HG03175 (cell line): ENCODE results near the gene ALAD.
"Not testable (repeated sequence)": the region's sequence is repeated elsewhere in the genome, so short reads cannot be mapped to it uniquely, and the experiment has no call there.

Source experiments
- ATAC-seq: cut with Tn5 transposase; IDR thresholded peaks from one replicate; pipeline ENCODE4 v1.9.1; 2021; ENCODE audit warnings: mild to moderate bottlenecking, moderate library complexity; ENCODE audit not compliant: unreplicated experiment

The ALAD gene

DNA sequence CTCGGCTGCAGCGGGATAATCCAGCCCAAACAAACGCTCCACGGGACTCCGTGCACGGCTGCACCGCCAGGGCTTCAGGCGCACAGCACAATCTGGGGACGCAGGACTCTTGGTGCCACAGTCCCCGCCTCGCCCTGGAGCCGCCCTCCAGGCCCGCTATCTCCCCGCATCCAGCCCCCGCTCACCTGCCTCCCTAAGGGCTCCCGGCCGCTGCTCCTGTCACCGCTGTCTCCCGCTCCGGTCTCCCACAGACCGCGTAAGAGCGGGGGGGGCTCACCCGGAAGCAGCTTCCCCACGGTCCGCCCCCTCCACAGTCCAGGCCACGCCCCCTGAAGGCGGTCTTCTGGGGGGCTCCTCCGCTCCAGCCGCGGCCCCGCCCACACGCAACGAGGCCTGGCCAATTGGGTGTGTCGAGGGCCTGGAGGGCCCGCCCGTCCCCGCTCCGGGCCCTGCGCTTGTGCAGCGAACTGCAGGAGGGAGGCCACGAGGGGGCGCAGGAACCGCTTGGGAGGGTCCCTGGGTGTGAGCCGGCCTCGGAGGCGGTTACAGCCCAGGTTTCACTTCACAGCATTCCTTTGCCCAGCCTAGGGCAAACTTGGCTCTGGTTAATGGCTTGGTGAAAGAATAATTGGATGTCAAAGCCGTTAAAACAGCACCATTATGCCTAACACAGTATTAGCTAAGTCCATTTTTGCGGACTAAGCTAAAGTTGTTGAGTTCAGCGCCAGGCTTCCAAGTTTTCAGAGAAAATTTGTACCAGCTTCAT lies at the start of gene ALAD:
TSS of gene ALAD (minus strand) at position 258 of the 766 bp plus-strand sequence. CDS start 7,725 bp downstream, outside the sequence.
- peak; percentile 99 for ATAC-seq

DNA sequence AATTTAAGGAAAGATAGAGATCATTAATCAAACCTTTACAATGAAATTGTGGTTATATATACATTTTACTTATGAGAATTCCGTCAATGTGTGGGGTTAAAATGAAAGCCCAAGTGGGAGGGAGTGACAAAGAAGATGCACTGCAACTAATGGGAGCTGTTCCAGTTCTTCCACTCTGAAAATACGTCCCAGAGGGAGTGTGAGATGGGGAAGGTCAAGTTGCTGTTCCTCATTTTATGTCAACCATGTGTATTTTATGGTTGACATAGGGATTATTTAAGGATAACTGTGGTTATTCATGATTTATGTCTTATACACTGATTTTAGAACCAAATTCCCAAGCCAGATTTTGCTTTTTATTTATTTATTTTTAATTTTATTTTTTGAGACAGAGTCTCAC lies 48.3 kb upstream of the ALAD start:
- ATAC-seq: no peak

DNA sequence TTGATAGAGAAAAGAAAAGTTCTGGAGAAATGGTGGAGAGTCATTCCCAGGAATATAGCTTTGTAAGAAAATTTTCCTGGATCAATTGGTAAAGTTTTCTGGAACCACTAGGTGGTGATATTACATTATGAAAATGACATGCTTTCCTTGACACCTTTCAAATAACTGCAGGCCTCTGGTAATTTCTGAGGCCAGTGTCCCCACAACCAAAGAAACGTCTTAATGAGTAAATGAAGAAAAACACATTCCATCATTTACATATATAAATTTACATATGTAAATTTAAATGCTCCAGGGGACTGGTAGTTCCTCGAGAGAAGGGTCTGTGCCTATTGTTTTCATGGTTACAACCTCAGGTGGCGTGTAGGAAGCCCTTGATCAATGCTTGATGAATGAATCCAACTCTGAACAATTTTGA lies 45.2 kb upstream of the ALAD start:
- no peak for ATAC-seq

DNA sequence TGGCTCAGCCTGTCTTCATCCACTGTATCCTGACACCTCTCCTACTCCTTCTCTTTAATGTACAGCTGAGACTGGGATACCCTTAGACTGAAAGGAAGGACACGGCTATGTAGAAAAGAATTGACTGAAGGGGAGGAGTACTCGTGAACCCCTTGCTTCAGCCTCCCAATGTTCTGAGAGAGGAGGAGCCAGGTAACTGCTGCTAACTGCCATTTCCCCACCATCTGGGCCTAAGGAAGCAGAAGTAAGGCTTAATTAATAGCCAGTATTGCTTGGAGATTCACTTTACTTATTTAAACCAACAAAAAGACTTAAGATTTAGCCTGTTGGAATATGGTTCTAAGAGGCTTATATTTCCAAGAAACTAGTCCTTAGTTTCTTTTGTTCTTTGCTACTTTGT lies 43.7 kb upstream of the ALAD start:
- no peak for ATAC-seq

DNA sequence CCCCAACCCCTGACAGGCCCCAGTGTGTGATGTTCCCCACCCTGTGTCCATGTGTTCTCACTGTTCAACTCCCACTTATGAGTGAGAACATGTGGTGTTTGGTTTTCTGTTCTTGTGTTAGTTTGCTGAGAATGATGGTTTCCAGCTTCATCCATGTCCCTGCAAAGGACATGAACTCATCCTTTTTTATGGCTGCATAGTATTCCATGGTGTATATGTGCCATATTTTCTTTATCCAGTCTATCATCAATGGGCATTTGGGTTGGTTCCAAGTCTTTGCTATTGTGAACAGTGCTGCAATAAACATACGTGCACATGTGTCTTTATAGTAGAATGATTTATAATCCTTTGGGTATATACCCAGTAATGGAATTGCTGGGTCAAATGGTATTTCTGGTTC lies 36.6 kb upstream of the ALAD start:
- not testable (repeated sequence) for ATAC-seq

DNA sequence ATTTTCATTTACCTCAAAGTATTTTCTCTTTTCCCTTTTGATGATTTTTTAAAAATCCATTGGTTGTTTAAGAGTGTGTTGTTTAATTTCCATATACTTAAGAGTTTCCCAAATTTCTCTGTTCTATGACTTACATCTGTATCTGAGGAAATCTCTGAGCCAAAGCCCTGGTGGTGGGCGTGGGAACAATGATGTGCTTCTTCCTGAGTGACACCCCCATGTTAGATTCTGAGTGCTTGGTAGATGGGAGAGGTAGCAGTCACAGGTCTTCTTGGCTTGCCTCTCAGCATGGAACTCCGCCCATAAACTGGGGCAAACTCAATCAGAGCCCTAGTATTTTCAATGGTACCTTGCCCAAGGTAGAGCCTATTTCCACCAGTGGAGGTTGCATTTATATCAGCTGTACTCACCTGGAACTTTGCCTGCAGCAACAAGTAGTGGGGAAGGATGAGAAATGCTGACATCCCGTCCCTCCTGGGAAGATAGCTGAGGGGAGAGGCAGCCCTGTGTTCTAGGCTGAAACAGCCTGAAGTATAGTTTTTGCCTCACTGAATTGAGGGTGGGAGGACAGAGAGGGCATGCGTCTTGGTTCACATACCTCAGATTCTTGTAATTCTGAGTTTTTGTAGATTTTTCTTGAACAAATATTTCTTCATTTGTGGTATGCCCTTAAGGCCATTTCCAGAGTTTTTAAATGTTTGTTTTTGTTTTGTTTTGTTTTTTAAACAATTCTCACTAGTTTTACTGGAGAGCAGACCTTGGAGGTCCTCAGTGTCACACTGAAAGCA lies 35.8 kb upstream of the ALAD start:
- no peak for ATAC-seq

DNA sequence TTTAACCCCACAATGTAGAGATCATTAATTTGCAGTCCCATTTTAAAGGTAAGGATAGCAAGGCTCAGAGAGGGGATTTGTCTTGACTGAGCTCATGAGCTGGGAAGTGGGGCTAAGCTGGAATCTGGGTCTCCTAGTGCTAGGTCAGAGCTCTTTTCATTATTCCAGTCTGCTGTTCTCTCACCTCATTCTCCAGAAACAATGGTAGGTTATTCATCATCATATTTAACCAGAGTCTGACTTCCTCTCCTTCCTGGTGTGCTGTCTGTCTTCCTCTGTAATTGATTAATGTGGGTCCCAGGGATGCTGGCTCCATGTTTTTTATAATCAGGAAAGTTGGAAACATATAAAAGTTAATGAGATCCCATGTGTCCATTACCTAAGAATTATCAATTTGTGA lies 30.1 kb upstream of the ALAD start:
- ATAC-seq: no peak

DNA sequence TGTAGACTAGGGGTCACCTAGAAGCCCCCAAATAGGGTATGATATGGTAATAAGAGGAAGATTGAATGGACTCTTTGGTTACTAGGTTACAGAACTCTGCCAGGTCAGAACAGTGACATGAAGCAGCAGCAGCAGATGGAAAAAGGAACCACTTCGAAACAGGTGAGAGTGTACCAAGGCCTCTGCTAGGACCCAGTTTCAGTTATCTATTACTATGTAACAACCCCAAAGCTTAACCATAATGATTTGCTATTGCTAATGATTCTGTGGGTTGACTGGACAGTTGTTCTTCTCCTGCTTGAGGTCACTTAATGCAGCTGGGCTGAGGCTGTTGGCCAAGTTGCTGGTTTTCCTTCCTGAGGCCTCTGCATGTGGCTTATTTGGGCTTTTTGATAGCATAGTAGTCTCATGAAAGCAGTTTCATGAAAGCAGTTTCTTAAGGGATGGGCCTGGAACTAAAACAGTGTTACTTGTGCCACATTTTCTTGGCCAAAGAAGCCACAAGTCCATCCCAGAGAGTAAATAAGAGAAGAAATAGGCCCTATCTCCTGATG lies 27.1 kb upstream of the ALAD start:
- peak; percentile 57 for ATAC-seq

DNA sequence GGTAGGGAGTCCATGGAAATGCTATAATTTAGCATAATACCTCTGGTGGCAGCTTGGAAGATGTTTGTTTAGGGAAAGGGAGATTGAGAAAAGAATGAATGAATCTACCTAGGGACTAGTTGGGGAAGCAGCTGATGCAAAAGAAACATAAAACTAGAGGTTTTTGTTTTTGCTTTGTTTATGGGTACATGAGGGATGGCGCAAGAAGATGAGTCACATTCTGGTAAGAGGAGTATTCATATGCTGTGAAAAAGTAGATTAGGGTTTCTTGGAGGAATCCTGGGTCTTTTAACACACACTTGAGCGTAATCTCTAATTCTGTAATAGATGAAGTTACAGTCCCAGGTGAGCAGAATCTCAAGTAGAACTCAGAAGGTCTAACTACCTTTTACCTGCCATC lies 26.5 kb upstream of the ALAD start:
- no peak for ATAC-seq

DNA sequence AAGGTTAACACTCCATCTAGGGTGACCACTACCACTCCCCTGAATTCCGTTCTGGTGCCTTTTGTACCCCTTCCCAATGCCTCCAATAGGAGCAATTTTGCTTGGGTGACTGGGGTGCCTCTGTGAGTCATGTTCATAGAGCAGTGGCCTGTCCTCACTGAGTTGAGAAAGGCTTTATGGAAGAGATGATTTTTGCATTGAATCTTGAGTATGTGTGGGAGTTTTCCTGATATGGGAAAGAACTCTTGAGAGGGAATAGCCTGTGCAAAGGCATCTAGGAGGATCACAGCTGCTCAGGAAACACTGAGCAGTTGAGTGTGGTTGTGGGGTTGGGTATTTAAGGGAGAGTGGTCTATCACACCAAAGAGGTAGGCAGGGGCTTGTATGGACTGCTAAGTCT lies 25.6 kb upstream of the ALAD start:
- no peak for ATAC-seq

DNA sequence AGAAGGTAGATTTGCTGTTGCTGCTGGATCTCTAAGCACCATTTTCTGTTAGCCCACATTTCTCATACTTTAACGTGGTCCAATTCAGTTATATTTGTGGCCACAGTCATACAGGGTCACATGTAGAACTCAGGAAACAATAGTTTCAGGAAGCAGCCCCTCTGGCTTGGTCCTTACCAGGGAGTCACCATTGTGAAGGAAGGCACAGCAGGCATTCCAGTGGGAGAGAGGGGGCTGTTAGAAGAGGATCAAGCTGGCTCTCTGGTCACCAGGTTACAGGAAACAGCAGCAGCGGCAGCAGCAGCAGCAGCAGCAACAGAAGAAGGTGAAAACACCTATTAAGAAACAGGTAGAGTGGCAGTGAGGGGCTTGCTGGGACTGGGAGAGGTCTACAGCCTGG lies 24.0 kb upstream of the ALAD start:
- ATAC-seq: no peak

DNA sequence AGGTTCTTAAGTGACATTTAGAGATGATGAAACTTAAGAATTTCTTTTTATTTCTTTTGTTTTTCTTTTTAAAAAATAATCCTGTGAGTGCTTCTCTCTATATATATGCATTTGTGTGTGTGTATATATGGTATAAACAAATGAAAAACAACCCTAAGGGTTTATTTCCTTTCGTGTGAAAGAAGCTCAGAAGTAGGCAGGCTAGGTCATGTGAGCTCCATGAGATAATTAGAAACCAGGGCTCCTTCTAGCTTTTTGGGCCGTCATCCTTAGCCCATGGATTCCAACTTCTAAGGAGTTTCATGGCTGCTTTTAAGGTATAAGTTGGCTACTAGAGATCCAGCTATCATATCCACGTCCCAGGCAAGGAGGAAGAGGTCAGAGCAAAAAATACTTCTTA lies 20.6 kb upstream of the ALAD start:
- no peak for ATAC-seq

DNA sequence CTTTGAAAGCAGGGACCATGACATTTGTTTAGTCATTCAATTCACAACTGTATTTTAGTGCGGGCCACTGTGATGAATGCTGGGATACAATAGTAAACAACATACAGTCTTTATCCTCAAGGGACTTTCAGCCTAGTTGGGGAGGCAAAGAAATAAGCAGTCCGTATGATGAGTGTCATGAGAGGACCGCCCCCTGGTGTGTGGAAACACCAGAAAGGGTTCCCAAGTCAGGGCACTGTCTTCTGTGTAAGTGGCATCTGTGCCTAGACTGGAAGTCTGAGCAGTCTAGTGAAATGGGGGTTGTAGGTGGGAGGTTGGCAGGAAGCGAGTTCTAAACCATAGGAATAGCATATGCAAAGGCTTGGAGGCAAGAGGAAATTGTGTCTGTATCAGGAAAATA lies 16.3 kb upstream of the ALAD start:
- ATAC-seq: no peak

DNA sequence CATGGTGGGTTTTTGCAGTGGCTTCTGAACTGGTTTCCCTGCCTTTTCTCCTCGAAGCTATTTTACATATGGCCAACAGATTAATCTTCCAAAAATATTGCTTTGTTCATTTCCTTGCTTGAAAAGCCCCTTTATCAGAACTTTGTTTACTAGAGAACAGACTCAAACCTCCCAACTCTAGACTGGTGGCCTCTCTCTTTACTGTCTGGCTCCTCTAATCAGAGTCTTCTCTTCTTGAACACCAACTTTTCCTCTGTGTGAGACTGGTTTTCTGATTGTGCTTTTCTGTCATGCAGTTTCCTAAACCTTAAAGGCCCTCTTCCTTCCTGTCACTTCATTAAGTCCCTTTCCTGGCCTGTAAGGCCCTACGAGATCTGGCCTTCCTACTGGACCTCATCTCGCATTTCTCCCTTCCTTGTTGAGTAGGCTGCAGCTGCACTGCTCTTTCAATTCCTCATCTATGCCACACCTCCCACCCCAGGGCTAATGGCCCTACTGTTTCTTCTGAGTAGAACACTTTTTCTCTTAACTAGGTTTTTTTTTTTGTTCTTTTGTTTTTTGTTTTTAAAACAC lies 15.2 kb upstream of the ALAD start:
- peak; percentile 98 for ATAC-seq

DNA sequence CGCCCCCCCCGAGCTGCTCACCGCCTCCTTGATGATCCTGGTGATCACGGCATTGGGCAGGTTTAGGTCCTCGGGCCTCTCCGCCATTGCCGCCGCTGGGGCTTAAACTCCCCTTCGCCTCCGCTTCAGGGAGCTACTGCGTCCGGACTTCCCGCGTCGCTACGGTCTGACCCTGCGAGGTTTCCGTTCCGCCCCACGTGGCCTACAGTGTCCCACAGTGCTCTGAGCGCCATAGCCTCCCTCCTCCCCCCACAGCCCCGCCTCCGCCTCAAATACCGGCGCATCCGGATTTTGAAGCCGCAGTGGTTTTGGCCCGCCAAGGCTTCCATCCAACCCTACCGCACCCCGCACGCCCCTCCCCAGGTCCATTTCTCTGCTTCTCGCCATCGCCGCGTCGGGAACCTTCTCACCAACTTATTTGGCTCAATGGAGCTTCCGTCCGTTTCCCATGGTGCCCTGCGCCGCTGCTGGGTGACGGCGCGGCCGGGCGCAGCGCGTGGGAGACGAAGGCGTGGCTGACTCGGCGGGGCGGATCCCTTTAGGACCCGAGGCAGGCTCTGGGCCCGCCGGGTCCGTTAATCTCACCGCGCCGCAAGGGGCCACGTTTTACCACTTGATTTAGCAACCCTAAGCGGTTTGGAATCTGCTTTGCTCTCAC lies 9.3 kb upstream of the ALAD start, which contains the start of the genes C9orf43 and POLE3:
TSS of gene C9orf43 (plus strand) at position 541 of the 658 bp plus-strand sequence. CDS start 2,747 bp downstream, outside the sequence.
TSS of gene POLE3 (minus strand) at position 469 of the 658 bp plus-strand sequence. CDS start at position 87, 382 bp downstream.
- ATAC-seq: peak; percentile 93

DNA sequence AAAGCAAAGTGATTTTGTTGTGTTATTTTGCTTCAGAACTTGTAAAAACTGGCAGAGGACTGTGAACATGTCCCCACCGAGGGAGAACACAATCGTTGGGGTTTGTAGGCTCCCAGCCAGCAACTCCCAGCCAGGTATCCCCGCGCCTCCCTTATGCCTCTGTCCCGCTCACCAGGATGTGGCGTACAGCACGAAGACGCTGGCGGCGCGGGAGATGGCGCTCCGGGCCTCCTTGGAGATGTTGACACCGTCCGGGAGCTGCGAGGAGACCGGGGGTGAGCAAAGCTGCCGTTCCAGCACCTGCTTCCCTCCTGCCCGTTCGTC lies 8.8 kb upstream of the ALAD start:
- ATAC-seq: peak; percentile 18

DNA sequence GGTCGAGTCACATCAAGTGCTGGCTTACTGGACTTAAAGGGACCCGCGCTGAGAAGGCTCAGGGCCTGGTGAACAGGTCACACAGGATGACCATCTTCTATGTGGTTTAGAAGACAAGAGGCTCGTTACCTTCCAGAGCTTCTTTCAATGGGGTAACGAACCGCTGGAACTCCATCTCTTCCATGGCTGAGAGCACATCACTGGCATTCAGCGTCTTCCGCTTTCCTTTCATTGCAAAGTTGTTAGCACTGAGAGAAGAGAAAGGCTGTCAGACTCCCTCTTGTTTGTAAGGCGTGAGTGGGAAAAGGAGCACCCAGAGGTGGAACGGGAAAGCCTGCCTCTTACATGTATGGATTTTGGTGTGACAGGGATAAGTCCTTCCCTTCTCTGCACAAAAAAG lies 8.4 kb upstream of the ALAD start:
- no peak for ATAC-seq

DNA sequence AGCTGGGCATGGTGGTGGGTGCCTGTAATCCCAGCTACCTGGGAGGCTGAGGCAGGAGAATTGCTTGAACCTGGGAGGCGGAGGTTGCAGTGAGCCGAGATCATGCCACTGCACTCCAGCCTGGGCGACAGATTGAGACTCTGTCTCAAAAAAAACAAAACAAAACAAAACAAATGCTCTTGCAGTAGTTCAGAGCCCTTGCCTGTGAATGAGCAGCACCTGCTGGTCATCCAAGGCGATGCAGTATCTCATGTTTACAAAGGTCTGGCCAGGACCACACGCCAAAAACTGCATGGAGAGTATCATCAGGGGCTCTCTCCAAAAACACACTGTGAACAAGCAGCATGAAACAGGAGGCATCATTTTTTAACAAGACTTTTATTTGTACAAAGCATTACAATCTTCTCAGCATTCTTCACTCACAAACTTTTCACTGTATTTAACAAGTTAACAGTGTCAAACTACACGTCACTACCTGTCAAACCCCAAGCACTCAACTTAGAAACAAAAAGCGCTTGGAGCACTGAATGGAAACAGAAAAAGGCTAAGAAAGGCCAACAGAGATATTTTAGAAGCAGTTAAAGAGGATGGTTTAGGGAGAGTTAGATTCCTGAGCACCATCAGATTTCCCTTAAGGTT lies 5.9 kb upstream of the ALAD start:
- not testable (repeated sequence) for ATAC-seq

DNA sequence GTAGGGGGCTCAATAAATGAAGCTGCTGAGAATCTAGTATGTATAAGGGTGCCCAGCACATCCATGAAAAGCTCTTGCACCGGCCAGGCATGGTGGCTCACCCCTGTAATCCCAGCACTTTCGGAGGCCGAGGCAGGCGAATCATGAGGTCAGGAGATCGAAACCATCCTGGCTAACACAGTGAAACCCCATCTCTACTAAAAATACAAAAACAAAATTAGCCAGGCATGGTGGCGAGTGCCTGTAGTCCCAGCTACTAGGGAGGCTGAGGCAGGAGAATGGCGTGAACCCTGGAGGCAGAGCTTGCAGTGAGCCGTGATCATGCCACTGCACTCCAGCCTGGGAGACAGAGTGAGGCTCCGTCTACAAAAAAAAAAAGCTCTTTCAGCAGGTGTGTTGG lies 5.3 kb upstream of the ALAD start:
- ATAC-seq: not testable (repeated sequence)

DNA sequence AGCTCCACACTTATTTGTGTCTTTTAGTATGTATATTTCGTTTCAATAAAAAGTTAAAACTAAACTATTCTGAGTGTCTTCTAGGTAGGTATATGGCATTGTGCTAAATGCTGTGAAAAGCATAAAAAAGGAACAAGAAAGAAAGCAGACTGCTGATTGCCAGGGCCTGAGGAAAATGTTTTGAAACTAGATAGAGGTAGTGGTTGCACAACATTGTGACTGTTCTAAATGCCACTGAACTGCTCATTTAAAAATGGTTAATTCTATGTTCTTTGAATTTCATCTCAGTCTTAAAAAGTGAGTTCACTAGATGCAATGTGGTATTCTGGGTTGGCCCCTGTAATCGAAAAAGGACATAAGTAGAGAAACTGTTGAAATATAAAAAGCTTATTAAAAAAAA lies 2.6 kb upstream of the ALAD start:
- ATAC-seq: no peak
